Epidermal melanocyte (primary cell): Measurements from ENCODE around the gene C16orf86.

Source experiments
- DNase-seq: peaks from one replicate; pipeline ENCODE4 v3.0.0; 2011; ENCODE audit warnings: low spot score; ENCODE audit not compliant: insufficient read length

C16orf86 gene

GRCh38 chr16:67653789-67654402 is 12.7 kb upstream of the C16orf86 start:
- DNase-seq = no peak

GRCh38 chr16:67654403-67654911 is 12.2 kb upstream of the C16orf86 start:
- DNase-seq = no peak

GRCh38 chr16:67655363-67655762 is 11.3 kb upstream of the C16orf86 start:
- DNase-seq = no peak

GRCh38 chr16:67656344-67657016 is 10.1 kb upstream of the C16orf86 start:
- no peak for DNase-seq

- no peak for DNase-seq
Observed at GRCh38 chr16:67657017-67657608, 9.5 kb upstream of the C16orf86 start.

- no peak for DNase-seq
Observed at GRCh38 chr16:67657751-67658518, 8.7 kb upstream of the C16orf86 start.

- no peak for DNase-seq
Observed at GRCh38 chr16:67658849-67659674, 7.6 kb upstream of the C16orf86 start.

GRCh38 chr16:67659675-67660563 is 6.7 kb upstream of the C16orf86 start, which contains the start of gene ACD:
Gene ACD (minus strand): TSS chr16:67660260. CDS start chr16:67660220, 40 bp downstream.
- peak; percentile 100 for DNase-seq

GRCh38 chr16:67660564-67661028 is 6.0 kb upstream of the C16orf86 start, which contains the start of gene PARD6A:
Gene PARD6A (plus strand): TSS chr16:67660960. CDS start chr16:67661039, 79 bp downstream.
- peak; percentile 100 for DNase-seq

GRCh38 chr16:67661101-67661761 is 5.4 kb upstream of the C16orf86 start:
- peak; percentile 17 for DNase-seq

- DNase-seq = no peak
Observed at GRCh38 chr16:67661886-67662652, 4.5 kb upstream of the C16orf86 start.

- no peak for DNase-seq
Observed at GRCh38 chr16:67662653-67663010, 4.0 kb upstream of the C16orf86 start.

GRCh38 chr16:67663151-67663876 is 3.3 kb upstream of the C16orf86 start:
- DNase-seq = no peak

GRCh38 chr16:67663877-67664222 is 2.8 kb upstream of the C16orf86 start:
- no peak for DNase-seq

GRCh38 chr16:67664258-67664657 is 2.4 kb upstream of the C16orf86 start:
- DNase-seq = no peak

- DNase-seq = no peak
Observed at GRCh38 chr16:67664871-67665270, 1.7 kb upstream of the C16orf86 start.

GRCh38 chr16:67665598-67665997 is 1.0 kb upstream of the C16orf86 start:
- no peak for DNase-seq

- DNase-seq = peak; percentile 17
Observed at GRCh38 chr16:67666032-67666551, 522 bp upstream of the C16orf86 start.
